GM21786 (cell line): ENCODE data around the gene OCA2.
"Not testable (repeated sequence)": the region's sequence is repeated elsewhere in the genome, so short reads cannot be mapped to it uniquely, and the experiment has no call there.

Experiments
- ATAC-seq: cut with Tn5 transposase; IDR thresholded peaks from one replicate; pipeline ENCODE4 v1.9.1; 2021; ENCODE audit not compliant: unreplicated experiment

The OCA2 gene

GRCh38 chr15:27853624-27854455 is 245.3 kb downstream of the OCA2 start:
- ATAC-seq: no peak

- ATAC-seq: no peak
Measured at GRCh38 chr15:27851858-27852210, 247.3 kb downstream of the OCA2 start.

- ATAC-seq: no peak
Measured at GRCh38 chr15:27850981-27851857, 247.9 kb downstream of the OCA2 start.

- ATAC-seq: no peak
Measured at GRCh38 chr15:27850050-27850449, 249.1 kb downstream of the OCA2 start.

GRCh38 chr15:27848936-27849335 is 250.2 kb downstream of the OCA2 start:
- not testable (repeated sequence) for ATAC-seq

GRCh38 chr15:27847775-27848710 is 251.1 kb downstream of the OCA2 start:
- ATAC-seq: no peak

- ATAC-seq: no peak
Measured at GRCh38 chr15:27846722-27847395, 252.3 kb downstream of the OCA2 start.

- ATAC-seq: no peak
Measured at GRCh38 chr15:27845535-27846369, 253.4 kb downstream of the OCA2 start.

- no peak for ATAC-seq
Measured at GRCh38 chr15:27844018-27844666, 255.0 kb downstream of the OCA2 start.

- ATAC-seq: no peak
Measured at GRCh38 chr15:27843146-27843545, 256.0 kb downstream of the OCA2 start.

GRCh38 chr15:27842526-27842925 is 256.6 kb downstream of the OCA2 start:
- no peak for ATAC-seq

GRCh38 chr15:27835233-27835939 is 263.7 kb downstream of the OCA2 start:
- ATAC-seq: no peak

- ATAC-seq: no peak
Measured at GRCh38 chr15:27834684-27835083, 264.4 kb downstream of the OCA2 start.

- ATAC-seq: no peak
Measured at GRCh38 chr15:27833974-27834373, 265.1 kb downstream of the OCA2 start.

- no peak for ATAC-seq
Measured at GRCh38 chr15:27833178-27833577, 265.9 kb downstream of the OCA2 start.

- ATAC-seq: no peak
Measured at GRCh38 chr15:27832237-27832596, 266.9 kb downstream of the OCA2 start.

- no peak for ATAC-seq
Measured at GRCh38 chr15:27831384-27832236, 267.5 kb downstream of the OCA2 start.

- no peak for ATAC-seq
Measured at GRCh38 chr15:27828746-27829145, 270.4 kb downstream of the OCA2 start.
